SK-N-SH (cell line): ENCODE results near the gene TMED3. TPM values are rescaled to one million over a fixed set of nuclear protein-coding genes. Genes with fewer than 3 reads are reported as not detected.

Experiments
- CTCF ChIA-PET: fragments of 300-600, 350-600 bp; formaldehyde crosslinking; extraction: SDS; loops from one replicate; lab custom pipeline; 2021; lab: Yijun Ruan, JAX
- POLR2A ChIA-PET: fragments of 350-600 bp; sonication (Branson Sonifier 250); formaldehyde crosslinking; extraction: SDS; loops from one replicate; lab custom pipeline; 2020; ENCODE audit warnings: antibody characterized with exemption, inconsistent platforms; lab: Yijun Ruan, JAX
- DNase-seq: peaks from one replicate; pipeline ENCODE4 v3.0.0; 2012
- H2AFZ ChIP-seq: fragments of 200-600 bp; sonication (generic); 2 replicates; pipeline ENCODE4 v1.8.1; 2016; ENCODE audit warnings: antibody characterized with exemption, mild to moderate bottlenecking, low read depth
- H3F3A ChIP-seq: fragments of 200-600 bp; sonication (generic); replicated peaks from 2 replicates; pipeline ENCODE3; 2016; ENCODE audit warnings: antibody characterized with exemption, mild to moderate bottlenecking; ENCODE audit not compliant: insufficient read depth
- H3K27ac ChIP-seq, 2 experiments: fragments of 200-500 bp in 1 of 2; fragments of 200-600 bp in 1 of 2; sonication (Bioruptor generic) in 1 of 2; sonication (generic), shearing (Covaris generic) in 1 of 2; 2 replicates each; pipeline versions ENCODE4 v1.5.1 to v1.6.1; 2014 to 2016; ENCODE audit warnings: low read depth in 2 of 2, inconsistent platforms in 1 of 2, low read length in 1 of 2, mild to moderate bottlenecking in 1 of 2, mixed read lengths in 1 of 2
- H3K27me3 ChIP-seq: fragments of 200-600 bp; sonication (generic), shearing (Covaris generic); 2 replicates; pipeline ENCODE4 v1.6.1; 2016; ENCODE audit warnings: mixed run types; ENCODE audit not compliant: insufficient read depth
- H3K36me3 ChIP-seq, 2 experiments: fragments of 200-500 bp in 1 of 2; fragments of 200-600 bp in 1 of 2; sonication (Bioruptor generic) in 1 of 2; sonication (generic) in 1 of 2; replicated peaks in 1 of 2; 2 replicates each; pipeline versions ENCODE3 to v1.5.1; 2014 to 2016; ENCODE audit warnings: low read length in 1 of 2, mild to moderate bottlenecking in 1 of 2; ENCODE audit not compliant: insufficient read depth in 2 of 2, control insufficient read depth in 1 of 2
- H3K4me1 ChIP-seq, 2 experiments: fragments of 200-500 bp in 1 of 2; fragments of 200-600 bp in 1 of 2; sonication (Bioruptor generic) in 1 of 2; sonication (generic), shearing (Covaris generic) in 1 of 2; 2 replicates each; pipeline versions ENCODE4 v1.5.1 to v1.6.1; 2014 to 2016; ENCODE audit warnings: low read depth in 1 of 2, low read length in 1 of 2, mixed run types in 1 of 2; ENCODE audit not compliant: insufficient read depth in 2 of 2, control insufficient read depth in 1 of 2
- H3K4me2 ChIP-seq: fragments of 200-600 bp; sonication (generic), shearing (Covaris generic); 2 replicates; pipeline ENCODE4 v1.6.1; 2017; ENCODE audit warnings: mixed run types
- H3K4me3 ChIP-seq, 2 experiments: fragments of 200-500 bp in 1 of 2; fragments of 200-600 bp in 1 of 2; sonication (Bioruptor generic) in 1 of 2; sonication (generic), shearing (Covaris generic) in 1 of 2; 2 replicates each; pipeline versions ENCODE4 v1.5.1 to v1.8.1; 2014 to 2016; ENCODE audit warnings: low read depth in 2 of 2, inconsistent platforms in 1 of 2, low read length in 1 of 2, mild to moderate bottlenecking in 1 of 2, mixed read lengths in 1 of 2, moderate library complexity in 1 of 2
- H3K79me2 ChIP-seq: fragments of 200-600 bp; sonication (generic); 2 replicates; pipeline ENCODE4 v1.8.1; 2017; ENCODE audit warnings: mild to moderate bottlenecking; ENCODE audit not compliant: insufficient read depth
- H3K9ac ChIP-seq: fragments of 200-600 bp; sonication (generic); 2 replicates; pipeline ENCODE4 v1.6.1; 2017; ENCODE audit warnings: mixed run types
- H3K9me2 ChIP-seq: fragments of 200-600 bp; sonication (generic); 2 replicates; pipeline ENCODE4 v1.6.1; 2017; ENCODE audit warnings: mixed run types
- H3K9me3 ChIP-seq: fragments of 200-600 bp; sonication (generic); 2 replicates; pipeline ENCODE4 v1.6.1; 2017; ENCODE audit warnings: mixed run types, mild to moderate bottlenecking, moderate library complexity
- H4K20me1 ChIP-seq: fragments of 200-600 bp; sonication (generic); 2 replicates; pipeline ENCODE4 v1.6.1; 2017; ENCODE audit warnings: mild to moderate bottlenecking, mixed run types; ENCODE audit not compliant: insufficient read depth
- ELF1 ChIP-seq: IDR thresholded peaks from 2 replicates; pipeline ENCODE4 v1.4.0; 2012
- EP300 ChIP-seq, 2 experiments: IDR thresholded peaks; 2 replicates each; pipeline versions ENCODE4 v1.4.0 to v1.6.1; 2012; ENCODE audit warnings: borderline replicate concordance in 1 of 2, low read depth in 1 of 2, low read length in 1 of 2
- GATA2 ChIP-seq: sonication (generic); formaldehyde crosslinking; IDR thresholded peaks from 2 replicates; pipeline ENCODE4 v1.5.0; 2020; ENCODE audit warnings: mild to moderate bottlenecking, missing genetic modification reagents
- MAX ChIP-seq: IDR thresholded peaks from 2 replicates; pipeline ENCODE4 v1.4.0; 2012; ENCODE audit warnings: low read depth
- NFIC ChIP-seq: IDR thresholded peaks from 2 replicates; pipeline ENCODE4 v1.4.0; 2012; ENCODE audit warnings: borderline replicate concordance
- NRF1 ChIP-seq: IDR thresholded peaks from 2 replicates; pipeline ENCODE4 v1.6.1; 2012; ENCODE audit warnings: low read depth, mild to moderate bottlenecking, low read length
- RCOR1 ChIP-seq: fragments of 150-350 bp; IDR thresholded peaks from 2 replicates; pipeline ENCODE4 v1.6.1; 2017; ENCODE audit warnings: antibody characterized with exemption, low read length
- SIN3A ChIP-seq: IDR thresholded peaks from 2 replicates; pipeline ENCODE4 v1.6.1; 2012; ENCODE audit warnings: low read depth, mild to moderate bottlenecking, low read length, moderate library complexity, borderline replicate concordance
- TCF12 ChIP-seq: IDR thresholded peaks from 2 replicates; pipeline ENCODE4 v1.4.0; 2012
- USF2 ChIP-seq: fragments of 150-350 bp; IDR thresholded peaks from 2 replicates; pipeline ENCODE4 v1.6.1; 2017; ENCODE audit warnings: antibody characterized with exemption, low read length, low read depth, borderline replicate concordance
- YY1 ChIP-seq: IDR thresholded peaks from 2 replicates; pipeline ENCODE4 v1.4.0; 2012; ENCODE audit warnings: low read depth, mild to moderate bottlenecking
- WGBS: methylation state at CpG from one replicate; pipeline ENCODE4 v1.1.6; 2017; ENCODE audit warnings: low lambda C conversion rate; 5-methylcytosine and 5-hydroxymethylcytosine counted together
- polyA plus RNA-seq, 3 experiments: library from polyadenylated mRNA; depleted of rRNA; stranded (reverse); fragments of >200 nt; gene quantifications; 2 replicates each; pipeline ENCODE4 v1.2.3, GENCODE V29; 2012

Gene TMED3
- polyA plus RNA-seq, 1 of the 3 experiments (the other 2 are of a cell fraction) = 128 TPM

GRCh38 chr15:79365765-79366164, 54.9 kb downstream of the TMED3 start (continued):
- no peak for TF ChIP-seq NRF1
- TF ChIP-seq YY1 = no peak
- TF ChIP-seq MAX = no peak
- TF ChIP-seq EP300 (IDR thresholded peaks at IDR 0.05; ENCODE audit: borderline replicate concordance in 1 of 2, low read depth in 1 of 2, low read length in 1 of 2) = peak; percentile 20 to 44; a peak in 3 of 4 replicates
- TF ChIP-seq USF2 = no peak
- TF ChIP-seq NFIC = peak; percentile 6; the same call in 1 of the 2 replicates
- peak; percentile 88 for TF ChIP-seq GATA2 (CRISPR knock-in tag)
- peak; percentile 79 for TF ChIP-seq TCF12
- no peak for TF ChIP-seq SIN3A
- TF ChIP-seq, all 33 proteins: peak for 8

- no peaks in the 10 kb centered on the region for H4K20me1 ChIP-seq
- no peaks in the 10 kb centered on the region for H3K36me3 ChIP-seq
- H3K9me2 ChIP-seq = no peaks in the 10 kb centered on the region
- WGBS = 85% methylated on average over 2 of the region's 2 CpGs
- no peaks in the 10 kb centered on the region for H3F3A ChIP-seq
- 0 out of 2 replicates have a peak overlapping the region, but pooled peaks have one; percentile 43 for H3K4me2 ChIP-seq
- H3K27ac ChIP-seq = peak overlapping the region in 1 of 2 experiments; percentile 41; a peak in 1 of 4 replicates
- no peak overlapping the region for H2AFZ ChIP-seq
- H3K4me3 ChIP-seq = no peak overlapping the region
- ChIA-PET CTCF (interaction anchor here (0.9 to 8.1 kb wide), 5 partner anchors 14 to 492 kb away, joined by 3 to 113 read pairs (median 4); no protein-coding TSS in a partner anchor), POLR2A (no interaction called here)
- H3K4me1 ChIP-seq = peaks cover 10 to 27% of the 10 kb centered on the region in 2 experiments; a peak in 2 of 4 replicates
- H3K27me3 ChIP-seq = no peaks in the 10 kb centered on the region
- no peaks in the 10 kb centered on the region for H3K9me3 ChIP-seq
- TF ChIP-seq ELF1 = no peak
- no peak overlapping the region for H3K9ac ChIP-seq
- DNase-seq = no peak
- no peaks in the 10 kb centered on the region for H3K79me2 ChIP-seq
These were observed 55.8 kb downstream of the TMED3 start for GRCh38 chr15:79366691-79367090.

DNA sequence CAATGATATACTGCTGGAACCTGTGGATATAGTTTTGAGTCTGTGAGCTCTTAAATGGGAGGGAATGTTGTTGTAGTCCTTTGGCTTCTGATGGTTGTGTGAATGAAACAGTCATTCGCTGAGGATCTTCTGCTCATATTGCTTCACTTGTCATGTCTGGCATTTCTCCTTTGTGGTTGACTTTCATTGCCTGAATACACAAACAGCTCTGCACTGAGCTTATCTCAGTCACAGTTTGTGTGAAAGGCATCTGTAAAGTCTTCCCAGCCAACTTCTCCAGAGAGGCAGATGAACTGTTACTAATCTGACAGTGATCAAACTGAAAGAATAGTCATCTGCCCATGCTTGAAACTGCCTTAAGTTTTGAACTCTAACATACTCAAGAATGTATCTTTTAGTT, 59.8 kb downstream of the TMED3 start:
- 75% methylated on average over 1 of the region's 1 CpG for WGBS
- POLR2A ChIA-PET = no interaction called here
- no peak for DNase-seq
- no peaks in the 10 kb centered on the region for H3K9me2 ChIP-seq
- H3K27ac ChIP-seq = no peak overlapping the region
- no peak overlapping the region for H3K4me3 ChIP-seq
- H3K79me2 ChIP-seq = no peaks in the 10 kb centered on the region
- no peak overlapping the region for H2AFZ ChIP-seq
- H3K9ac ChIP-seq = no peak overlapping the region
- no peaks in the 10 kb centered on the region for H3K36me3 ChIP-seq
- H3K9me3 ChIP-seq = no peaks in the 10 kb centered on the region
- CTCF ChIA-PET = interaction anchor here (1.2 to 8.1 kb wide), 4 partner anchors 10 to 623 kb away, joined by 4 to 113 read pairs (median 27); no protein-coding TSS in a partner anchor
- H4K20me1 ChIP-seq = no peaks in the 10 kb centered on the region
- H3K4me1 ChIP-seq = peaks cover under 1 to 12% of the 10 kb centered on the region in 2 experiments; a peak in 2 of 4 replicates
- TF ChIP-seq GATA2 (CRISPR knock-in tag) = peak; percentile 34; the same call in 1 of the 2 replicates
- TF ChIP-seq RCOR1 = no peak
- TF ChIP-seq, all 33 proteins: peak for 1
- Histone ChIP-seq H3K4me2 (no peak overlapping the region), H3K27me3 (no peaks in the 10 kb centered on the region), H3F3A (no peaks in the 10 kb centered on the region)
